ENCODE measurements around the gene DHRS4L2.
A peak's percentile ranks its signal among the peaks of the same experiment; 100 is the strongest.
"Not testable (repeated sequence)": the region's sequence is repeated elsewhere in the genome, so short reads cannot be mapped to it uniquely, and the experiment has no call there.

Gene DHRS4L2

DNA sequence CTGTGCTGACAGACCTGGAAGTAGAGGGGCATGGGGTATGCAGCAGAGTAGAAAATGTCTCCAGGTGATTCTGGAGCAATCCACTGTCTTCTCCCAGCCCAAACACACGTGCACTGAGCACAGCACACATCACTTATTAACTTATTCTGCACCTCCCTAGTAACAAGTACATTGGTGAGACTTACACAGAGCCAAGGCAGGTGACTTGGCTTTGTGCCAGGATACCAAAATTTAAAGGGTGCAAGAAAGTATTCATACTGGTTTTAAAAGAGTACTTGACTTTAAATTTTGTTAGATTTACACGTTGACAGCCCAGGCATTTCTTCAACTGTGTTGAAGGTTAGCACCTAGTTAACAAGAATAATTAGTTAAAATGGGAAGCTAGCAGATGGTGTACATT lies 52.0 kb downstream of the DHRS4L2 start:
- CTCF ChIA-PET, result no interaction called here
- H3K27ac ChIP-seq, result no peak overlapping the region
- POLR2A ChIA-PET (ENCODE audit: low non-redundant PET), result no interaction called here
- no peak for DNase-seq (ENCODE audit: low spot score)
- no peak for TF ChIP-seq CTCF (conservative IDR thresholded peaks at IDR 0.05; ENCODE audit: low read depth)

- no peak overlapping the region for H3K27ac ChIP-seq
- ChIA-PET CTCF (interaction anchor here (0.6 kb wide), 1 partner anchor 9 kb away, joined by 4 read pairs; no protein-coding TSS in a partner anchor), POLR2A (ENCODE audit: low non-redundant PET) (no interaction called here)
- TF ChIP-seq CTCF (conservative IDR thresholded peaks at IDR 0.05; ENCODE audit: low read depth), result no peak
- DNase-seq (ENCODE audit: low spot score), result no peak
Observed at GRCh38 chr14:24042746-24043145, 54.0 kb downstream of the DHRS4L2 start.

GRCh38 chr14:24049002-24049401 lies 60.3 kb downstream of the DHRS4L2 start:
- POLR2A ChIA-PET (ENCODE audit: low non-redundant PET); H3K27ac ChIP-seq; CTCF ChIA-PET; DNase-seq (ENCODE audit: low spot score): not testable (repeated sequence)

DNA sequence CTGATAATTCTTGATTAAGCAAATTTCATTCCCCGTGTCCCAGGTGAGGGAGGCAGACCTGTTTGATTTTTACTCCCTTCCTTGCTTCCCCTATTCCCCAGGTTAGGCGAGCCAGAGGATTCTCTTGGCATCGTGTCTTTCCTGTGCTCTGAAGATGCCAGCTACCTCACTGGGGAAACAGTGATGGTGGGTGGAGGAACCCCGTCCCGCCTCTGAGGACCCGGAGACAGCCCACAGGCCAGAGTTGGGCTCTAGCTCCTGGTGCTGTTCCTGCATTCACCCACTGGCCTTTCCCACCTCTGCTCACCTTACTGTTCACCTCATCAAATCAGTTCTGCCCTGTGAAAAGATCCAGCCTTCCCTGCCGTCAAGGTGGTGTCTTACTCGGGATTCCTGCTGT lies 62.0 kb downstream of the DHRS4L2 start:
- H3K27ac ChIP-seq; POLR2A ChIA-PET (ENCODE audit: low non-redundant PET); DNase-seq (ENCODE audit: low spot score): not testable (repeated sequence)
- CTCF ChIA-PET, result interaction anchor here (0.7 kb wide), 1 partner anchor 8 kb away, joined by 4 read pairs; no protein-coding TSS in a partner anchor

- H3K27ac ChIP-seq, result peak overlapping the region; percentile 23
- ChIA-PET CTCF (interaction anchor here (0.7 to 1.0 kb wide), 2 partner anchors 9 to 10 kb away, joined by 3 to 4 read pairs; no protein-coding TSS in a partner anchor), POLR2A (ENCODE audit: low non-redundant PET) (interaction anchor here (0.6 kb wide), 1 partner anchor 1238 kb away, joined by 5 read pairs; no protein-coding TSS in a partner anchor)
- TF ChIP-seq CTCF (conservative IDR thresholded peaks at IDR 0.05; ENCODE audit: low read depth), result no peak
- no peak for DNase-seq (ENCODE audit: low spot score)
Observed at GRCh38 chr14:24051176-24051788, 62.6 kb downstream of the DHRS4L2 start.

- ChIA-PET CTCF (interaction anchor here (0.6 to 1.0 kb wide), 3 partner anchors 10 to 340 kb away, joined by 3 read pairs; no protein-coding TSS in a partner anchor), POLR2A (ENCODE audit: low non-redundant PET) (interaction anchor here (0.6 kb wide), 1 partner anchor 1239 kb away, joined by 5 read pairs; no protein-coding TSS in a partner anchor)
- peak within 1 kb of the TSS; percentile 23 for H3K27ac ChIP-seq
- no peak for TF ChIP-seq CTCF (conservative IDR thresholded peaks at IDR 0.05; ENCODE audit: low read depth)
- DNase-seq (ENCODE audit: low spot score), result peak; percentile 61
Observed at GRCh38 chr14:24051789-24052655, 63.3 kb downstream of the DHRS4L2 start, which contains the start of gene CARMIL3. CARMIL3 (plus strand) TSS chr14:24052009; CDS start chr14:24052154, 145 bp downstream.

- TF ChIP-seq CTCF (conservative IDR thresholded peaks at IDR 0.05; ENCODE audit: low read depth), result no peak
- no peak overlapping the region for H3K27ac ChIP-seq
- POLR2A ChIA-PET (ENCODE audit: low non-redundant PET), result no interaction called here
- CTCF ChIA-PET, result interaction anchor here (0.6 to 0.7 kb wide), 2 partner anchors 61 to 341 kb away, joined by 3 read pairs; no protein-coding TSS in a partner anchor
- DNase-seq (ENCODE audit: low spot score), result no peak
Observed at GRCh38 chr14:24052656-24053547, 64.2 kb downstream of the DHRS4L2 start.
